Measurements from ENCODE around the gene CYB5D1.

CYB5D1 gene

DNA sequence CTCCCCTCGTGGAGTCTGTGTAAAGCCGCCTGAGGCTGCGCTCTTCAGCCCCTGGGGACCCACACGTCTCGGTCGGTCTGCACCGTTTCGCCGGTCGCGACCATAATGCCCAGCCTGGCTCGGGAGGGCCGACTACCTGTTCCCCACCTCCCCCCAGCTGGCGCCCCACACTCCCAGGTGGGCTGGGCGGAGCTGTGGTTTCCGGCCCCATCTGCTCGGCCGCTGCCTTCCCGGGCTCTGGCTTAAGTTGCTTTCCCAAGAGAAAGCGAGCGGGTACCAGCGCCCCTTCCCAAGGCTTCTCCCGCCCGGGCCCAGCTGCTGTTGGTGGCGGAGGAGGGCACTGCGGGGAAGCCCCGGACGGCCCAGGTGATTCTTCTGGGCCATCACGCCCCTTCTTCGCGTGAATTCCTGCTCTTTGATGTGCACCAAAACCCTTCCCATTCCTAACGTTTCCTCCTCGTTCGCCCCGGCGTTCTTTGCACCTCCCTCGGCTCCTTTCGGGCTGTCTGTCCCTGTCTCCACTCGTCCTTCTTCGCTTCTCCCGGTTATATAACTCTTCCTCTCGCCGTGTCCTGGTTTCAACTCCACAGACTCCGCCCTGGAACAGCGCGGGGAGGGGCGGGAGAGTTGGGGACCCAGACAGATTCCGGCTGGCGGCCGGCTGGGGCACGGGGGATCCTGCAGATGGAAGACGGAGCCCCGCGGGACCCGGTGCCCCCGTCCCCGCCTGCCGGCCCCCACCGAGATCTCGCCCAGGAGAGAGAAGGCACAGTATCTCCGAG lies 21.8 kb upstream of the CYB5D1 start:
- H3K9me3 ChIP-seq (ENCODE audit: control insufficient read depth, insufficient read depth, low read length): no peaks in the 10 kb centered on the region
- H3K9ac ChIP-seq (ENCODE audit: low read depth, low read length): peak overlapping the region; percentile 37
- peak overlapping the region; percentile 91 for H3K4me3 ChIP-seq (ENCODE audit: low read depth, low read length)
- peaks cover 51% of the 10 kb centered on the region for H3K27me3 ChIP-seq (ENCODE audit: control insufficient read depth, insufficient read depth, low read length)
- no peaks in the 10 kb centered on the region for H3K36me3 ChIP-seq (ENCODE audit: control insufficient read depth, insufficient read depth, low read length)
- peaks cover 13% of the 10 kb centered on the region for H3K4me1 ChIP-seq (ENCODE audit: control insufficient read depth, insufficient read depth, low read length)

DNA sequence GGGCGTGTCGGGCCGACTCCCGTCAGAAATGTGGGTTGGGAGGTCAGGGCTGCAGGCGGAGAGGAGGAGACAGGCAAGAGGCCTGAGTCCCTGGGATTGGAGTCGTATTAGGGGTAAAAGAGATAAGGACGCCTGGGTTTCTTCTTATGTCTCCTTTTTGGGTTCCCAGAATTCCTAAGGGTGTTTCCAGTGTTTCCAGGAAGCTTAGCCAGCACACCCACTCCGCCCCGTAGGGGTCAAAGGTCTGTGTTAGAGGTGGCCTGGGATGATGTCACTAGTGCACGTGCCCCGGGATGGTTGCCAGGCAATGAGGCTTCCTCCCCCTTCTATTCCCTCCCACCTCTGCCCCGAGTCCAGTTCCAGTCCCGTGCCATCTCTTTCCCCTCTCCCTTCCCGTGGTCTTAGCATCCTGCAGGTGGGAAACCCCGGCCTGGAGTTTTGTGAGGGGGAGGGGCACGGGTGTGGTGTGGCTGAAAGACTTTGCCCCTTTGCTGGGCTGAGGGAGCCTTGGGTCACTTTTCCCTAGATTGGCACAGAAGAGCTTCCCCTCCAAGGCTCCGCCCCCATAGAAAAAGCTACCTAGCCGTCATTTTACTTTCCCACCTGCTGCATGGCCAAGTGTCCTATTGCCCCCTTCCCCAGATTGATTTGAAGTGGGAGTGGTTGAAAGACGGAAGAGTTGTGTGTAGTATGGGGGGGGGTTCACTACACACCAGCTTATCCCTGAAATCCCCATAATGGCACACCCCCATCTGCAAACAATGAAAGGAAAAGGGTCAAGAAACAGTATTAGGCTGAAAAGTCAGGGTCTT lies 21.0 kb upstream of the CYB5D1 start:
- Histone ChIP-seq H3K4me3 (ENCODE audit: low read depth, low read length) (peak overlapping the region; percentile 91), H3K27me3 (ENCODE audit: control insufficient read depth, insufficient read depth, low read length) (peaks cover 49% of the 10 kb centered on the region), H3K9me3 (ENCODE audit: control insufficient read depth, insufficient read depth, low read length) (no peaks in the 10 kb centered on the region), H3K9ac (ENCODE audit: low read depth, low read length) (no peak overlapping the region), H3K4me1 (ENCODE audit: control insufficient read depth, insufficient read depth, low read length) (peaks cover 13% of the 10 kb centered on the region), H3K36me3 (ENCODE audit: control insufficient read depth, insufficient read depth, low read length) (no peaks in the 10 kb centered on the region)

DNA sequence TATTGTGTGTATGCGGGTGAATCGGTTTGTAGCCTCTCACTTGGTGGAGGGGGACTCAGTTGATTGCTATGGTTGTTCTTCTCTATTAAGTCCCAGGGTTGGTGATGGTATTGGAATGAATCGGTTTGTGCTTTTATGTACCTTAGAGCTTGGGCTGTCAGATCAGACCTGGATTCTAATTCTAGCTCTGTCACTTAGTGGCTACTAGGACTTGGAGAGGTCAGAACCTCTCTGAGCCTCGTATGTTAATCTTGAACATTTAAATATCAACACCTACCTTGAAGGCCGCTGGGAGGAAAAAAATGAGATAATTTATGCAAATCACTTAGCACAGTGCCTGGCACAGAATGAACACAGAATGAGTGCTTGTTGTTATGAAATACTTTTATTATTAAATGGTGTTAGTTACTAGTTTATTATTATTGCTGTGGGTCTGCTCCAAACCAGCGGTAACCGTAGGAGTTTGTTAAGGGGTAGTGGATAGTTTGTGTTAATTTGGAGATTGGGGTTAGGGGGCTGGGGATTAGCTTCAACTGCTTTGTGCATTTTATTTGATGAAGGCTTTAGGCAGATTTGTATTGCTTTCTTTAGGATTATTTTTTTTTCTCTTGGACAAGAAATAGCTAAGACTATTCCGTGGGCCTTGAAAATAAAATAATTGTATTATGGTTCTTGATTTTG lies 20.3 kb upstream of the CYB5D1 start:
- Histone ChIP-seq H3K36me3 (ENCODE audit: control insufficient read depth, insufficient read depth, low read length) (no peaks in the 10 kb centered on the region), H3K27me3 (ENCODE audit: control insufficient read depth, insufficient read depth, low read length) (peaks cover 42% of the 10 kb centered on the region), H3K4me3 (ENCODE audit: low read depth, low read length) (peak overlapping the region; percentile 91), H3K4me1 (ENCODE audit: control insufficient read depth, insufficient read depth, low read length) (peaks cover 13% of the 10 kb centered on the region), H3K9me3 (ENCODE audit: control insufficient read depth, insufficient read depth, low read length) (no peaks in the 10 kb centered on the region), H3K9ac (ENCODE audit: low read depth, low read length) (no peak overlapping the region)

DNA sequence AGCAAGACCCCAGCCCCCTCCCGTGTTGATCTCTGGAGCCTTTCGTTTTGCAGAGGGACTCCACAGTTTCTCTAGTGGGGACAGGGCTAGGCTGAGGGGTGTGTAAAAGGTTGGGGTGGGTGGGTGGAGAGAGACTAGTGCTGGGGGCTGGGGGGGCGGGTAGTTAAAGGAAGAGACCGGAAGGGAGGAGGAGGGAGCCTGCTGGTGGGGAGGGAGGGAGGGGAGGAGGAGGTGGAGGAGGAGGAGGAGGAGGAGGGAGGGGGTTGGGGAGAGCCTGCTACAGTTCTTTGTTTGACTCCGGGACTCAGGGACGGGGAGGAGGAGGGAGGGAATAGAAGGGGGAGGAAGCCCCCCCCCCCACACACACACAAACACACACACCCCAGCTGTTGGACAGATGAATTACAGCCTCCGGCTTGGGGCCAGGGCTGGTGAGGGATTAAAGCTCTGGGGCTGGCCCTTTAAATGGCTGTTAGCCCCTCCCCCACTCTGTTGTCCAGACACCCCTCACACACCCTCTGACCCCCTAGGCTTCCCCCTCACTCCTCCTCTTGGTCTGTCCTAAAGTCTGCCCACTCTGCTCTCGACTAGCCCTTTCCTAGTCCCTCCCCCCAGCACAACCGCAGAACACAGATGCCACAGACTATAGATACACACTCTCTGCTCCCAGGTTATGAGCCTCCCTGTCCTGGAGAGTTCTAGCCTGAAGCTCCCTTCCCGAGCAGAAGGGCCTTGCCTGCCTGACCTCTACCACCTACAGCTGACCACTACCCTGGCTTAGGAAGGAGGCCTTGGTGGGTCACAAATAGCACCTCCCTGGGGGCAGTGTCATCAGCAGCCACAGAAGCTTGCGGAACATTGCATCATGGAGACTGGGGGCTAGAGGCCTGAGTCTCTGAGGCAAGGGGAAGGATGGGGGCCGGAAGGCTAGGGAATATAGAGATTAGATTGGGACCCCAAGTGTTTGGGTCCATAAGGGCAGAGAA lies 19.4 kb upstream of the CYB5D1 start:
- H3K9ac ChIP-seq (ENCODE audit: low read depth, low read length): no peak overlapping the region
- H3K4me3 ChIP-seq (ENCODE audit: low read depth, low read length): peak overlapping the region; percentile 91
- no peaks in the 10 kb centered on the region for H3K9me3 ChIP-seq (ENCODE audit: control insufficient read depth, insufficient read depth, low read length)
- peaks cover 11% of the 10 kb centered on the region for H3K4me1 ChIP-seq (ENCODE audit: control insufficient read depth, insufficient read depth, low read length)
- no peaks in the 10 kb centered on the region for H3K36me3 ChIP-seq (ENCODE audit: control insufficient read depth, insufficient read depth, low read length)
- H3K27me3 ChIP-seq (ENCODE audit: control insufficient read depth, insufficient read depth, low read length): peaks cover 40% of the 10 kb centered on the region

DNA sequence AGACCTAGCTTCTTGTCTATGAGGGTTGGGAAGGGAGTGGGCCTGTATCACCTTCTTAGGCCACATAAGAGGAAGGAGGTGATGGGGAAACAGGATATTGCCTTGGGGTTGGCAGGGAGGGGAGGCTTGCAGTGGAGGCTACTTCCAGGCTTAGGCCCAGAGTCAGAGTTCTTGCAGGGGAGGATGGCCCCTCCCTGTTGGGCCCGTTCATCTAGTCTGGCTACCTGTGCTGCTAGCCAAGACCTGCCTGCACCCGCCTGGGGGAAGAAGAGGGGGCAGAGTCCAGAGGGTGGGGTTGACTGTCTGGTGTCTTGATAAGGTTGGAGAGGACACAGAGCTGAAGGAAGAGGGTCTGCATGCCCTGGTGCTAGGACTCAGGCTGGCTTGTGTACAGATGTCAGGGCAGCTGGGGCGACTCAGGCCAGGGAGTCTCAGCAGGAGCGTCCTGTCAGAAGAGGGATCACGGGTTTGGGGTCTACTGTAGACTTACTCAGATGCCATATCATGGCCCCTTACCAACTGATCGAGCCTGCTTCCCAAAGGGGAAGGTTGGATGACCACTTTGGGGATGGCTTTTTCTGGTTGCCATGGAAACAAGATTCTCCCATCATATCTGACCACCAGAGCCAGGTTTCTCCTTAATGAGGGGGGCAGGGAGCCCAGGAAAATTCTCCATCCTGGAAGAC lies 18.5 kb upstream of the CYB5D1 start:
- Histone ChIP-seq H3K9ac (ENCODE audit: low read depth, low read length) (no peak overlapping the region), H3K27me3 (ENCODE audit: control insufficient read depth, insufficient read depth, low read length) (peaks cover 37% of the 10 kb centered on the region), H3K9me3 (ENCODE audit: control insufficient read depth, insufficient read depth, low read length) (no peaks in the 10 kb centered on the region), H3K36me3 (ENCODE audit: control insufficient read depth, insufficient read depth, low read length) (no peaks in the 10 kb centered on the region), H3K4me3 (ENCODE audit: low read depth, low read length) (no peak overlapping the region), H3K4me1 (ENCODE audit: control insufficient read depth, insufficient read depth, low read length) (peaks cover 9% of the 10 kb centered on the region)

DNA sequence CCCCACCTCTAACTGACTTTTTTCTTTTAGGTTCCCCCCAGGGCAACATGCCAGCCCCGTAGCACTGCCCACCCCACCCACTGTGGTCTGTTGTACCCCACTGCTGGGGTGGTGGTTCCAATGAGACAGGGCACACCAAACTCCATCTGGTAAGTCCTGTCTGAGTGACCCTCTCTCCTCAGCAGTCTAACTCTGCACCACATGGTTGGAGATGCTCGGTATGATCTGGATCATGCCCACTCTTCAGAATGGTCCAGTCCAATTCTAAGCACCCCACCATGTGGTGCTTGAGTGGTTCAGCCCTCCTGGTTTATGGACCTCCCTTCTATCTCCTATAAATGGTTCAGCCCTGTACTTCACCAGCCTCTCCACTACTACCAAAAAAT lies 17.9 kb upstream of the CYB5D1 start:
- no peak overlapping the region for H3K9ac ChIP-seq (ENCODE audit: low read depth, low read length)
- H3K9me3 ChIP-seq (ENCODE audit: control insufficient read depth, insufficient read depth, low read length): no peaks in the 10 kb centered on the region
- H3K4me3 ChIP-seq (ENCODE audit: low read depth, low read length): no peak overlapping the region
- H3K27me3 ChIP-seq (ENCODE audit: control insufficient read depth, insufficient read depth, low read length): peaks cover 37% of the 10 kb centered on the region
- H3K36me3 ChIP-seq (ENCODE audit: control insufficient read depth, insufficient read depth, low read length): no peaks in the 10 kb centered on the region
- peaks cover 9% of the 10 kb centered on the region for H3K4me1 ChIP-seq (ENCODE audit: control insufficient read depth, insufficient read depth, low read length)

DNA sequence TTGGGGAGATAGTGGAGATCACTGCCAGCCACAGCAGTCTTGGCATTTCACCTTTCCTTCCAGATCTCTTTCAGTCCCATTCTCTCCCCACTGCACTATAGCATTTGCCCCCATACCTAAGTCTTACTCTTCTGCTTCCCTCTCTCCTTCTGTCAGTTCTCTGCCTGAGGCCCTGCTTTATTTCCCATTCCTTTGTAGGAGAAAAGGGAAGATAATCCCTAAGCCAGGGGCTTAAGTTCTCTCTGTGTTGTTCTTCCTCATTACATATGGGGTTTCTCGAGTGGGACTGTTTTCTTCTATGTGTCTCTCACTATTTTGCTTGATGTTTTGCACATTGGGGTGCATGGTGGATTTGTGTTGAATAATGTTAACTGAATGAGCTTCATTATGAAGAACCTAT lies 17.4 kb upstream of the CYB5D1 start:
- peaks cover 9% of the 10 kb centered on the region for H3K4me1 ChIP-seq (ENCODE audit: control insufficient read depth, insufficient read depth, low read length)
- H3K9me3 ChIP-seq (ENCODE audit: control insufficient read depth, insufficient read depth, low read length): no peaks in the 10 kb centered on the region
- no peak overlapping the region for H3K9ac ChIP-seq (ENCODE audit: low read depth, low read length)
- peaks cover 37% of the 10 kb centered on the region for H3K27me3 ChIP-seq (ENCODE audit: control insufficient read depth, insufficient read depth, low read length)
- H3K4me3 ChIP-seq (ENCODE audit: low read depth, low read length): no peak overlapping the region
- H3K36me3 ChIP-seq (ENCODE audit: control insufficient read depth, insufficient read depth, low read length): peaks cover 3% of the 10 kb centered on the region

DNA sequence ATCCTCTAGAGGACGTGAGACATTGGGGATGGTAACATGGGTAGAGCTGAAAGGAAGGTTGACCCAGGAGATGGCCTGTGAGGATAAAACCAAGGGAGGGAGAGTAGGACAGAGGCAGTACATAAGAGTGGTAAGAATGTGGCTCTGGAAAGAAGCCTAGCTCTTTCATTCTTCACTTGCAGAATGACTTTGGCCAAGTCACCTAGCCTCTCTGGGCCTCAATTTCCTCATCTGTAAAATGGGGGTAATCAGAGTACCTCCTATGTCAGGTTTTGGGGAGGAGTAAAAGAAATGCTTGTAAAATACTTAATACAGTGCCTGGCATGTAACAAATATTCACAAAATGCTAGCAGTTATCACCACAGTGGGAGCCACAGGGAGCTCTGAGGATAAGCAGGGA lies 16.9 kb upstream of the CYB5D1 start:
- H3K4me1 ChIP-seq (ENCODE audit: control insufficient read depth, insufficient read depth, low read length): peaks cover 9% of the 10 kb centered on the region
- H3K9me3 ChIP-seq (ENCODE audit: control insufficient read depth, insufficient read depth, low read length): no peaks in the 10 kb centered on the region
- no peak overlapping the region for H3K9ac ChIP-seq (ENCODE audit: low read depth, low read length)
- peak overlapping the region; percentile 52 for H3K4me3 ChIP-seq (ENCODE audit: low read depth, low read length)
- H3K36me3 ChIP-seq (ENCODE audit: control insufficient read depth, insufficient read depth, low read length): peaks cover 3% of the 10 kb centered on the region
- H3K27me3 ChIP-seq (ENCODE audit: control insufficient read depth, insufficient read depth, low read length): peaks cover 40% of the 10 kb centered on the region

DNA sequence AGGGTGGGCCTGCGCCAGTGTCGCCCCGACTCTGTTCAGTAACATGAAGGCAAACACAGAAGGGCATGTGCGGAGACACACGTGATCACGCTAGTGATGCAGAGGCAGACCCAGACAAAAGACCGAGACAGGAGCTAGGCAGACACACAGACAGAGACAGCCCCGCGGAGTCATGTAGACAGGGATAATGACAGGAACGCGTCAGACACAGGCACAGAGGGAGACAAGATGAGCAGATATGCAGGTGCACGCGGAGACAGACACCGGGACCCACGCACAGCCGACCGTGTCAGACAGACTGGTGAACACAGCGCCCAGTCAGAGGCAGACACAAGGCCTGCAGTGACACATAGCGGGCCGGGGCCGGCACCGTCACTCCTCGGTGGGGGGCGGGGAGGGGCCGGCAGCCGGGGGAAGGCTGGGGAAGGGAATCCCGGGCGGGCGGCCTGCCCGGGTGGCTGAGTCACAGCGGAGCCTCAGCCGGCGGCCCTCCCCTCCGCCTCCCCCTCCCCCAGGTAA lies 16.3 kb upstream of the CYB5D1 start:
- H3K4me1 ChIP-seq (ENCODE audit: control insufficient read depth, insufficient read depth, low read length): peaks cover 9% of the 10 kb centered on the region
- H3K4me3 ChIP-seq (ENCODE audit: low read depth, low read length): peak overlapping the region; percentile 52
- H3K9me3 ChIP-seq (ENCODE audit: control insufficient read depth, insufficient read depth, low read length): no peaks in the 10 kb centered on the region
- peaks cover 40% of the 10 kb centered on the region for H3K27me3 ChIP-seq (ENCODE audit: control insufficient read depth, insufficient read depth, low read length)
- H3K9ac ChIP-seq (ENCODE audit: low read depth, low read length): no peak overlapping the region
- peaks cover 3% of the 10 kb centered on the region for H3K36me3 ChIP-seq (ENCODE audit: control insufficient read depth, insufficient read depth, low read length)

DNA sequence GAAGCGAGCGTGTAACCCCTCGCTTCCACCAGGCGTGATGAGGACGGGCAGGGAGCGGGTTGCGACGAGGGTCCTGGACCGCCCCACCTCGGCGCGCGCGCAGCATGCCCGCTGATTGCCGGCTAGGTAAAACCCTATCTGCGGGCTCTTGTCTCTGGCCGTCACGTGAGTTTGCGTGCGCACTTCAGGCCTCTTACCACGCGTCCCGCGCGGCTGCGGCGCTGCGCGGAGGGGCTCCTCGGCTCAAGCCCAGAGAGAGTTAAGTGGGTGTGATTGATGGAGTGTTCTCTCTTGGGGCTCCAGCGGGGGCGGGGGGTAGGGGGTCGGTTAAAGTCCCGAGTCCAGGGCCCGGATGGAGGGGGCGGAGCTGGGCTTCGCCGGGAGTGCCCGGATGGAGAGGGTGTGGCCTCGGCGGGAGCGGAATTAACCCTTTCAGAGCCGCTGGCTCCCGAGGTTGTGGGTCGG lies 15.9 kb upstream of the CYB5D1 start:
- Histone ChIP-seq H3K4me3 (ENCODE audit: low read depth, low read length) (peak overlapping the region; percentile 52), H3K36me3 (ENCODE audit: control insufficient read depth, insufficient read depth, low read length) (peaks cover 3% of the 10 kb centered on the region), H3K27me3 (ENCODE audit: control insufficient read depth, insufficient read depth, low read length) (peaks cover 40% of the 10 kb centered on the region), H3K9ac (ENCODE audit: low read depth, low read length) (peak overlapping the region; percentile 18), H3K9me3 (ENCODE audit: control insufficient read depth, insufficient read depth, low read length) (no peaks in the 10 kb centered on the region), H3K4me1 (ENCODE audit: control insufficient read depth, insufficient read depth, low read length) (peaks cover 9% of the 10 kb centered on the region)

Data from iPS-15b (cell line).